WTC11 (cell line): ENCODE results near the gene ZC3H12C. TPM values are rescaled to one million over a fixed set of nuclear protein-coding genes. Genes with fewer than 3 reads are reported as not detected.

Experiments
- ATAC-seq: fragments of 200-7000 bp; cut with Tn5 transposase; 2 replicates; pipeline ENCODE4 v1.10.0; 2021; ENCODE audit warnings: mild to moderate bottlenecking, moderate library complexity
- CTCF ChIA-PET: fragments of 300-600 bp; sonication (Branson Sonifier 250); formaldehyde crosslinking; loops from one replicate; lab custom pipeline; 2021; ENCODE audit warnings: antibody characterized with exemption; lab: Charles Lee
- POLR2A ChIA-PET: fragments of 350-600 bp; sonication (Branson Sonifier 250); formaldehyde crosslinking; loops from one replicate; lab custom pipeline; 2021; ENCODE audit warnings: antibody characterized with exemption; lab: Charles Lee
- DNase-seq: peaks from one replicate; pipeline ENCODE4 v3.0.0; 2021; ENCODE audit warnings: low spot score
- H3K27ac Mint-ChIP-seq: 2 replicates; pipeline ENCODE4 v1.8.0; 2021; ENCODE audit warnings: mixed read lengths
- H3K27me3 Mint-ChIP-seq: 2 replicates; pipeline ENCODE4 v1.8.0; 2021; ENCODE audit warnings: low read depth, mild to moderate bottlenecking, moderate library complexity, mixed read lengths
- H3K36me3 Mint-ChIP-seq: 2 replicates; pipeline ENCODE4 v1.8.0; 2021; ENCODE audit warnings: mixed read lengths
- H3K4me1 Mint-ChIP-seq: 2 replicates; pipeline ENCODE4 v1.8.0; 2022; ENCODE audit warnings: mixed read lengths
- H3K4me3 Mint-ChIP-seq: 2 replicates; pipeline ENCODE4 v1.8.0; 2021; ENCODE audit warnings: mild to moderate bottlenecking, moderate library complexity, mixed read lengths
- H3K9me3 Mint-ChIP-seq: 2 replicates; pipeline ENCODE4 v1.8.0; 2021; ENCODE audit warnings: mixed read lengths
- AFF4 ChIP-seq: sonication (generic); formaldehyde crosslinking; IDR thresholded peaks from 2 replicates; pipeline ENCODE4 v1.8.1; 2023; ENCODE audit warnings: mild to moderate bottlenecking, missing genetic modification reagents, borderline replicate concordance
- CBFB ChIP-seq: sonication (generic); formaldehyde crosslinking; IDR thresholded peaks from 2 replicates; pipeline ENCODE4 v1.8.1; 2022; ENCODE audit warnings: mild to moderate bottlenecking, low read depth, missing genetic modification reagents
- E2F1 ChIP-seq: sonication (generic); formaldehyde crosslinking; IDR thresholded peaks from 2 replicates; pipeline ENCODE4 v1.8.0; 2022; ENCODE audit warnings: mild to moderate bottlenecking, missing genetic modification reagents
- E2F5 ChIP-seq: sonication (generic); formaldehyde crosslinking; IDR thresholded peaks from 2 replicates; pipeline ENCODE4 v1.8.1; 2022; ENCODE audit warnings: mild to moderate bottlenecking, moderate library complexity, missing genetic modification reagents
- ERG ChIP-seq: fragments of 250-450 bp; sonication (Bioruptor Pico); IDR thresholded peaks from 2 replicates; pipeline ENCODE4 v1.8.0; 2021; ENCODE audit warnings: mild to moderate bottlenecking
- HMGXB4 ChIP-seq: sonication (generic); formaldehyde crosslinking; IDR thresholded peaks from 2 replicates; pipeline ENCODE4 v1.8.1; 2023; ENCODE audit warnings: mild to moderate bottlenecking, moderate library complexity, missing genetic modification reagents
- JUN ChIP-seq: sonication (generic); formaldehyde crosslinking; IDR thresholded peaks from 2 replicates; pipeline ENCODE4 v1.8.0; 2023; ENCODE audit warnings: mild to moderate bottlenecking, missing genetic modification reagents
- NFATC4 ChIP-seq: fragments of 250-450 bp; sonication (Bioruptor Pico); IDR thresholded peaks from 2 replicates; pipeline ENCODE4 v1.9.0; 2021; ENCODE audit warnings: mild to moderate bottlenecking
- PREB ChIP-seq: sonication (generic); formaldehyde crosslinking; IDR thresholded peaks from 2 replicates; pipeline ENCODE4 v1.8.1; 2022; ENCODE audit warnings: mild to moderate bottlenecking, missing genetic modification reagents, moderate library complexity, borderline replicate concordance
- PRRX2 ChIP-seq: fragments of 250-450 bp; sonication (Bioruptor Pico); IDR thresholded peaks from 2 replicates; pipeline ENCODE4 v1.8.0; 2021; ENCODE audit warnings: mild to moderate bottlenecking
- SP1 ChIP-seq: sonication (generic); formaldehyde crosslinking; conservative IDR thresholded peaks from 2 replicates; pipeline ENCODE4 v1.8.1; 2022; ENCODE audit warnings: missing genetic modification reagents
- STAT6 ChIP-seq: sonication (generic); formaldehyde crosslinking; conservative IDR thresholded peaks from 2 replicates; pipeline ENCODE4 v1.8.1; 2023; ENCODE audit warnings: mild to moderate bottlenecking, low read depth, missing genetic modification reagents, moderate library complexity
- TEAD1 ChIP-seq: sonication (generic); formaldehyde crosslinking; IDR thresholded peaks from 2 replicates; pipeline ENCODE4 v1.8.0; 2022; ENCODE audit warnings: mild to moderate bottlenecking, missing genetic modification reagents
- TP53 ChIP-seq: sonication (generic); formaldehyde crosslinking; IDR thresholded peaks from 2 replicates; pipeline ENCODE4 v1.8.1; 2023; ENCODE audit warnings: mild to moderate bottlenecking, missing genetic modification reagents
- USF2 ChIP-seq: sonication (generic); formaldehyde crosslinking; IDR thresholded peaks from 2 replicates; pipeline ENCODE4 v1.8.1; 2023; ENCODE audit warnings: mild to moderate bottlenecking, missing genetic modification reagents, moderate library complexity
- ZBTB43 ChIP-seq: sonication (generic); formaldehyde crosslinking; IDR thresholded peaks from 2 replicates; pipeline ENCODE4 v1.8.1; 2023; ENCODE audit warnings: mild to moderate bottlenecking, missing genetic modification reagents
- ZNF138 ChIP-seq: sonication (generic); formaldehyde crosslinking; conservative IDR thresholded peaks from 2 replicates; pipeline ENCODE4 v1.8.1; 2022; ENCODE audit warnings: mild to moderate bottlenecking, moderate library complexity, missing genetic modification reagents
- ZNF512 ChIP-seq: sonication (generic); formaldehyde crosslinking; IDR thresholded peaks from 2 replicates; pipeline ENCODE4 v1.8.1; 2022; ENCODE audit warnings: missing genetic modification reagents, borderline replicate concordance
- ZNF671 ChIP-seq: fragments of 250-450 bp; sonication (Bioruptor Pico); IDR thresholded peaks from 2 replicates; pipeline ENCODE4 v1.8.0; 2021; ENCODE audit warnings: mild to moderate bottlenecking
- total RNA-seq: library from RNA; stranded (reverse); gene quantifications from 3 replicates; pipeline ENCODE4 v1.2.3, GENCODE V29; 2021

The ZC3H12C gene
- total RNA-seq, 1 experiment from 2014 or later: 2.4 TPM

- ATAC-seq: no peak
- H3K36me3 Mint-ChIP-seq: peaks cover 3% of the 10 kb centered on the region; the same call in 1 of the 2 replicates
- no peak for TF ChIP-seq TP53
- TF ChIP-seq STAT6: no peak
- no peak for TF ChIP-seq E2F1 (CRISPR knock-in tag)
- no peak for TF ChIP-seq ZNF512 (CRISPR knock-in tag)
- no peak for TF ChIP-seq TEAD1 (CRISPR knock-in tag)
- no peak for TF ChIP-seq E2F5 (CRISPR knock-in tag)
- TF ChIP-seq USF2 (CRISPR knock-in tag): no peak
- no peak for TF ChIP-seq PREB (CRISPR knock-in tag)
- no peak for TF ChIP-seq ERG
- no peak for TF ChIP-seq SP1 (CRISPR knock-in tag)
- no peak for TF ChIP-seq ZBTB43 (CRISPR knock-in tag)
- TF ChIP-seq HMGXB4 (CRISPR knock-in tag): no peak
- TF ChIP-seq PRRX2 (CRISPR knock-in tag): no peak
- TF ChIP-seq NFATC4 (CRISPR knock-in tag): no peak
- no peak for TF ChIP-seq JUN (CRISPR knock-in tag)
- no peak for TF ChIP-seq AFF4 (CRISPR knock-in tag)
- TF ChIP-seq CBFB (CRISPR knock-in tag): no peak
- no peak for TF ChIP-seq ZNF671 (CRISPR knock-in tag)
- no peak for TF ChIP-seq ZNF138 (CRISPR knock-in tag)
- TF ChIP-seq, all 79 proteins: peak for 0
- Mint-ChIP-seq H3K4me1 (0 out of 2 replicates have a peak, but pooled peaks cover 3% of the 10 kb centered on the region), H3K27ac (no peak overlapping the region), H3K9me3 (peaks cover 3% of the 10 kb centered on the region), H3K27me3 (no peaks in the 10 kb centered on the region), H3K4me3 (no peak overlapping the region)
- CTCF ChIA-PET: no interaction called here
- POLR2A ChIA-PET: no interaction called here
- no peak for DNase-seq
These were observed 124.7 kb downstream of the ZC3H12C start for GRCh38 chr11:110217936-110218335.
